Measurements from ENCODE around the gene FBXO31. TPM values are rescaled to one million over a fixed set of nuclear protein-coding genes. Genes with fewer than 3 reads are reported as not detected.

The FBXO31 gene
- total RNA-seq, 4 donors from 2014 or later, result 39.9 to 89.3 (median 53.6) TPM

- DNase-seq (ENCODE audit: low spot score in 2 of 2), result no peak
- WGBS, result 61% methylated on average over 5 of the region's 5 CpGs
- no peaks in the 10 kb centered on the region for H3K9me3 ChIP-seq
- H3K36me3 ChIP-seq, result peaks cover 9% of the 10 kb centered on the region
- no peaks in the 10 kb centered on the region for H3K27me3 ChIP-seq
- H3K4me3 ChIP-seq, result no peak overlapping the region
- H3K4me1 ChIP-seq, result peaks cover 28% of the 10 kb centered on the region
- H3K27ac ChIP-seq, result no peak overlapping the region
- no peak for TF ChIP-seq POLR2AphosphoS5 (IDR thresholded peaks at IDR 0.05)
- TF ChIP-seq EP300 (IDR thresholded peaks at IDR 0.05), result no peak
- no peak for TF ChIP-seq POLR2A (IDR thresholded peaks at IDR 0.05)
- TF ChIP-seq, protein P1, sequence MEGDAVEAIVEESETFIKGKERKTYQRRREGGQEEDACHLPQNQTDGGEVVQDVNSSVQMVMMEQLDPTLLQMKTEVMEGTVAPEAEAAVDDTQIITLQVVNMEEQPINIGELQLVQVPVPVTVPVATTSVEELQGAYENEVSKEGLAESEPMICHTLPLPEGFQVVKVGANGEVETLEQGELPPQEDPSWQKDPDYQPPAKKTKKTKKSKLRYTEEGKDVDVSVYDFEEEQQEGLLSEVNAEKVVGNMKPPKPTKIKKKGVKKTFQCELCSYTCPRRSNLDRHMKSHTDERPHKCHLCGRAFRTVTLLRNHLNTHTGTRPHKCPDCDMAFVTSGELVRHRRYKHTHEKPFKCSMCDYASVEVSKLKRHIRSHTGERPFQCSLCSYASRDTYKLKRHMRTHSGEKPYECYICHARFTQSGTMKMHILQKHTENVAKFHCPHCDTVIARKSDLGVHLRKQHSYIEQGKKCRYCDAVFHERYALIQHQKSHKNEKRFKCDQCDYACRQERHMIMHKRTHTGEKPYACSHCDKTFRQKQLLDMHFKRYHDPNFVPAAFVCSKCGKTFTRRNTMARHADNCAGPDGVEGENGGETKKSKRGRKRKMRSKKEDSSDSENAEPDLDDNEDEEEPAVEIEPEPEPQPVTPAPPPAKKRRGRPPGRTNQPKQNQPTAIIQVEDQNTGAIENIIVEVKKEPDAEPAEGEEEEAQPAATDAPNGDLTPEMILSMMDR (IDR thresholded peaks at IDR 0.05), result no peak
Measured at GRCh38 chr16:87368029-87368770, 15.4 kb downstream of the FBXO31 start.

DNA sequence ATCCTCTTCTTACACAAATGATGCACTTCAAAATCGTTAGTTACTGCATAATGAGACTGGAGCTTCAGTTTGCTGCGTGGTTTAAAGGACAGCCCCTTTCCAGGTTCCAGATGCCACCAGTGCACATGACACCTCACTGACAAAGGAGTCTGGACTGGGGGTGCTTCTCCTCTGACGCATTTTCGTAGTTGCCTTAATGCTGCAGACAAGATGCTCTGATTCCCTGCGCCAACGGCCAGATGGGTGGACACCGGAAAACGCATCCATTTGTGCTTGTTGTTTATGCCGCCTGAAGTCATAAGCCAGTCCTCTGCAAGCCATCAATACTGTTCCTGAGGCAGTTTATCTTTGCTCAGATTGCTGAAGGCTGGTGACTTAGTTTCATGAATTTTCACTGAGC lies 16.0 kb downstream of the FBXO31 start:
- WGBS, result 87% methylated on average over 9 of the region's 9 CpGs
- H3K4me1 ChIP-seq, result peaks cover 28% of the 10 kb centered on the region
- TF ChIP-seq POLR2AphosphoS5 (IDR thresholded peaks at IDR 0.05) (no peak), POLR2A (IDR thresholded peaks at IDR 0.05) (no peak), EP300 (IDR thresholded peaks at IDR 0.05) (no peak)
- TF ChIP-seq, protein P1 (IDR thresholded peaks at IDR 0.05), result no peak
- DNase-seq (ENCODE audit: low spot score in 2 of 2), result no peak
- no peaks in the 10 kb centered on the region for H3K27me3 ChIP-seq
- no peaks in the 10 kb centered on the region for H3K9me3 ChIP-seq
- H3K27ac ChIP-seq, result no peak overlapping the region
- no peak overlapping the region for H3K4me3 ChIP-seq
- peaks cover 12% of the 10 kb centered on the region for H3K36me3 ChIP-seq

DNA sequence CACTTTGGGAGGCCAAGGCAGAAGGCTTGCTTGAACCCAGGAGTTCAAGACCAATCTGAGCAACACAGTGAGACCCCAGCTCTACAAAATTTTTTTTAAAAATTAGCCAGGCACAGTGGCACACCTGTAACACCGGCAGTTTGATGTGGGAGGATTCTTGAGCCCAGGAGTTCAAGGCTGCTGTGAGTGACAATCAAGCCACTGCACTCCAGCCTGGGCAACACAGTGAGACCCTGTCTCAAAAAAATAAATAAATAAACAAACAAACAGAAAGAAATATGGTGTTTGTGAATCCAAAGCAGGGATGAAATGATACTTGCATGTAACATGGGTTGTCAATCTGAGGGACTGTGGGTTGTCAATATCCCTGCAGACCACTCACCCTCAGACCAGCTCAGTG lies 16.6 kb downstream of the FBXO31 start:
- no peak for DNase-seq (ENCODE audit: low spot score in 2 of 2)
- no peak overlapping the region for H3K4me3 ChIP-seq
- WGBS, result 100% methylated on average over 1 of the region's 1 CpG
- no peak for TF ChIP-seq POLR2AphosphoS5 (IDR thresholded peaks at IDR 0.05)
- TF ChIP-seq, protein P1 (IDR thresholded peaks at IDR 0.05), result no peak
- no peak for TF ChIP-seq EP300 (IDR thresholded peaks at IDR 0.05)
- TF ChIP-seq POLR2A (IDR thresholded peaks at IDR 0.05), result no peak
- peaks cover 18% of the 10 kb centered on the region for H3K36me3 ChIP-seq
- H3K9me3 ChIP-seq, result no peaks in the 10 kb centered on the region
- H3K27me3 ChIP-seq, result no peaks in the 10 kb centered on the region
- no peak overlapping the region for H3K27ac ChIP-seq
- H3K4me1 ChIP-seq, result peaks cover 28% of the 10 kb centered on the region

DNA sequence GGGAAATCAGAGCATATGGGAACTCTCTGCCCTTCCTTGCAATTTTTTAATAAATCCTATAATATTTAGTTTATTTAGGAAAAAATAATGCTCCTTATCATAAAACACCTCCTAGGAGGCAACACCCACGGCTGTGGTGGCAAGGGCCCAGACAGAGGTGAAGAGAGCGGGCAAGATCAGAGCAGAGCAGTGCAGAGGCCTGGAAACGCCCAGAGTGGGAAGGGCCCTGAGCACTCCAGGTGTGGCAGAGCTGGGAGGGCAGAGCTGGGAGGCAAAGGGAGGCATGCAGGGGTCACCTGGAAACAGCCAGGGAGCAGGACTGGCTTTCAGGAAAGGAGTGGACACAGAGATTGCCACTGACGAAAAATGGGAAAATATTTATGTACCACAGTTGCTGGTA lies 17.3 kb downstream of the FBXO31 start:
- Histone ChIP-seq H3K4me1 (peaks cover 28% of the 10 kb centered on the region), H3K27ac (no peak overlapping the region)
- no peak for TF ChIP-seq EP300 (IDR thresholded peaks at IDR 0.05)
- no peak for TF ChIP-seq POLR2A (IDR thresholded peaks at IDR 0.05)
- TF ChIP-seq, protein P1 (IDR thresholded peaks at IDR 0.05), result no peak
- no peak for TF ChIP-seq POLR2AphosphoS5 (IDR thresholded peaks at IDR 0.05)

GRCh38 chr16:87365021-87365713 lies 18.4 kb downstream of the FBXO31 start:
- Histone ChIP-seq H3K4me1 (peaks cover 21% of the 10 kb centered on the region), H3K27me3 (no peaks in the 10 kb centered on the region), H3K36me3 (peaks cover 34% of the 10 kb centered on the region), H3K27ac (no peak overlapping the region), H3K9me3 (no peaks in the 10 kb centered on the region), H3K4me3 (no peak overlapping the region)
- TF ChIP-seq POLR2AphosphoS5 (IDR thresholded peaks at IDR 0.05) (no peak), EP300 (IDR thresholded peaks at IDR 0.05) (no peak), POLR2A (IDR thresholded peaks at IDR 0.05) (no peak)
- TF ChIP-seq, protein P1 (IDR thresholded peaks at IDR 0.05), result no peak
- DNase-seq (ENCODE audit: low spot score in 2 of 2), result no peak
- WGBS, result 83% methylated on average over 9 of the region's 13 CpGs

More for the DNA sequence above, 17.3 kb downstream of the FBXO31 start:
- Histone ChIP-seq H3K27me3 (no peaks in the 10 kb centered on the region), H3K36me3 (peaks cover 24% of the 10 kb centered on the region), H3K4me3 (no peak overlapping the region), H3K9me3 (no peaks in the 10 kb centered on the region)
- 56% methylated on average over 4 of the region's 4 CpGs for WGBS
- no peak for DNase-seq (ENCODE audit: low spot score in 2 of 2)
